Erythroblast (primary cell): ENCODE data around the gene YWHAQ.

ENCODE experiments used
- GATA1 ChIP-seq: IDR thresholded peaks from 2 replicates; pipeline ENCODE4 v1.6.1; 2011; ENCODE audit warnings: low read depth, mild to moderate bottlenecking, control low read depth, low read length, moderate library complexity
- POLR2A ChIP-seq: IDR thresholded peaks from 2 replicates; pipeline ENCODE4 v1.6.1; 2011; ENCODE audit warnings: mild to moderate bottlenecking, low read length

DNA sequence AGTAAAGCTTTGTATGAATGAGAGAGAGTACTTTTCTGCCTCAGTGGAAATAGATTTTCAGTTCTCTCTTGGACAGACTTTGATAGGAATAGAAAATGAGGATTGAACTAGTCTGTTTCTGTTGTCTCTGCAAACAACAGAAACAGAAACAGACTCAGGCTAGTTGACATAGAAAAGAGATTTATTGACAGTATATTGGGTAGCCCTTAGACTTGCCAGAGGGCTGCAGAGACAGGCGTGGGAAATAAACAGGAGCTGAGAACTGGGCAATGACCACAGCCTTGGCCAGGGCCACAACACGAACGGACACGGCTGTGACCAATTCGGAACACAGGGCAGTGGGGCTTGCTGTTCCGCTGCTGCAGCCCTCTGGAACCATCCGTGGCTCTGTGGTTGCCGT lies 30.5 kb upstream of the YWHAQ start:
- TF ChIP-seq POLR2A: no peak
- TF ChIP-seq GATA1: no peak
